Coronary artery (tissue), 2 donors: ENCODE data around the gene GALNTL6.

Experiments
- DNase-seq: peaks from one replicate; pipeline ENCODE4 v3.0.0-alpha.2; 2017; ENCODE audit warnings: low spot score
- H3K27ac ChIP-seq, 2 donors: fragments of 200-600 bp; sonication (generic); one replicate each; pipeline ENCODE4 v1.5.1; 2016 to 2019
- H3K4me3 ChIP-seq: fragments of 200-600 bp; sonication (generic); 2 replicates; pipeline ENCODE4 v1.5.1; 2016; ENCODE audit warnings: mild to moderate bottlenecking, moderate library complexity
- CTCF ChIP-seq: fragments of 200-600 bp; sonication (generic); IDR thresholded peaks from one replicate; pipeline ENCODE4 v1.5.1; 2019; ENCODE audit warnings: antibody characterized with exemption

GALNTL6 gene

GRCh38 chr4:171981185-171981584 is 168.0 kb downstream of the GALNTL6 start:
- H3K27ac ChIP-seq, result no peak overlapping the region
- H3K4me3 ChIP-seq, result no peak overlapping the region
- no peak for DNase-seq
- TF ChIP-seq CTCF, result no peak

GRCh38 chr4:171983935-171984805 is 171.0 kb downstream of the GALNTL6 start:
- Histone ChIP-seq H3K4me3 (no peak overlapping the region), H3K27ac (no peak overlapping the region)
- TF ChIP-seq CTCF, result no peak
- DNase-seq, result no peak

- Histone ChIP-seq H3K27ac (no peak overlapping the region), H3K4me3 (no peak overlapping the region)
- no peak for TF ChIP-seq CTCF
- DNase-seq, result no peak
These were observed 171.9 kb downstream of the GALNTL6 start for GRCh38 chr4:171985129-171985528.

GRCh38 chr4:171993247-171993646 is 180.0 kb downstream of the GALNTL6 start:
- no peak overlapping the region for H3K4me3 ChIP-seq

GRCh38 chr4:172007889-172008288 is 194.7 kb downstream of the GALNTL6 start:
- no peak for DNase-seq
- H3K27ac ChIP-seq, result no peak overlapping the region
- H3K4me3 ChIP-seq, result no peak overlapping the region
- TF ChIP-seq CTCF, result no peak

More at GRCh38 chr4:171993247-171993646, 180.0 kb downstream of the GALNTL6 start:
- DNase-seq, result no peak
- no peak for TF ChIP-seq CTCF
- H3K27ac ChIP-seq, result no peak overlapping the region

- Histone ChIP-seq H3K27ac (no peak overlapping the region), H3K4me3 (no peak overlapping the region)
- TF ChIP-seq CTCF, result no peak
- DNase-seq, result no peak
These were observed 196.4 kb downstream of the GALNTL6 start for GRCh38 chr4:172009446-172010230.
